Loucy (cell line): ENCODE results near the gene SHROOM3.

Experiments
- H2AFZ ChIP-seq: fragments of 200-600 bp; sonication (generic); 2 replicates; pipeline ENCODE4 v1.6.0; 2016; ENCODE audit warnings: antibody characterized with exemption, mild to moderate bottlenecking, low read length, moderate library complexity
- H3F3A ChIP-seq: fragments of 200-600 bp; 2 replicates; pipeline ENCODE4 v1.6.0; 2016; ENCODE audit warnings: antibody characterized with exemption, low read depth, mild to moderate bottlenecking
- H3K27me3 ChIP-seq: fragments of 200-600 bp; sonication (generic); 2 replicates; pipeline ENCODE4 v1.6.1; 2014; ENCODE audit warnings: low read length, mild to moderate bottlenecking; ENCODE audit not compliant: insufficient read depth, poor library complexity, severe bottlenecking
- H3K36me3 ChIP-seq: fragments of 200-600 bp; sonication (generic); 2 replicates; pipeline ENCODE4 v1.6.1; 2016; ENCODE audit warnings: low read length; ENCODE audit not compliant: insufficient read depth
- H3K4me1 ChIP-seq: fragments of 200-600 bp; sonication (generic); 2 replicates; pipeline ENCODE4 v1.5.1; 2014; ENCODE audit warnings: low read length, mild to moderate bottlenecking; ENCODE audit not compliant: insufficient read depth, poor library complexity, severe bottlenecking
- H3K4me2 ChIP-seq: fragments of 200-600 bp; sonication (generic); 2 replicates; pipeline ENCODE4 v1.6.0; 2014; ENCODE audit warnings: antibody characterized with exemption, low read length, low read depth, mild to moderate bottlenecking; ENCODE audit not compliant: poor library complexity, severe bottlenecking
- H3K4me3 ChIP-seq: fragments of 200-600 bp; sonication (generic); 2 replicates; pipeline ENCODE4 v1.5.1; 2014; ENCODE audit warnings: low read length, mild to moderate bottlenecking, mixed read lengths; ENCODE audit not compliant: poor library complexity, severe bottlenecking
- H3K79me2 ChIP-seq: fragments of 200-600 bp; sonication (generic); 2 replicates; pipeline ENCODE4 v1.6.1; 2014; ENCODE audit warnings: low read length; ENCODE audit not compliant: insufficient read depth
- H3K9ac ChIP-seq: fragments of 200-600 bp; sonication (generic); 2 replicates; pipeline ENCODE4 v1.6.0; 2014; ENCODE audit warnings: mild to moderate bottlenecking, low read depth, low read length, moderate library complexity; ENCODE audit not compliant: poor library complexity, severe bottlenecking
- H3K9me2 ChIP-seq: fragments of 200-600 bp; sonication (generic); replicated peaks from 2 replicates; pipeline ENCODE4 v1.6.1; 2016; ENCODE audit warnings: low read depth, low read length, mixed read lengths
- H3K9me3 ChIP-seq: fragments of 200-600 bp; sonication (generic); 2 replicates; pipeline ENCODE4 v1.6.1; 2014; ENCODE audit warnings: mild to moderate bottlenecking, antibody characterized with exemption, low read length, low read depth; ENCODE audit not compliant: insufficient read depth
- H4K20me1 ChIP-seq: fragments of 200-600 bp; sonication (generic); 2 replicates; pipeline ENCODE4 v1.6.0; 2014; ENCODE audit warnings: antibody characterized with exemption, low read length, mild to moderate bottlenecking; ENCODE audit not compliant: insufficient read depth, poor library complexity, severe bottlenecking
- CTCF ChIP-seq: fragments of 200-600 bp; sonication (generic); conservative IDR thresholded peaks from 2 replicates; pipeline ENCODE4 v1.5.1; 2014; ENCODE audit warnings: mild to moderate bottlenecking, antibody characterized with exemption, low read length
- EZH2phosphoT487 ChIP-seq: fragments of 200-600 bp; IDR thresholded peaks from 2 replicates; pipeline ENCODE4 v1.6.1; 2018; ENCODE audit warnings: antibody characterized with exemption, mild to moderate bottlenecking, moderate library complexity, borderline replicate concordance

Gene SHROOM3

DNA sequence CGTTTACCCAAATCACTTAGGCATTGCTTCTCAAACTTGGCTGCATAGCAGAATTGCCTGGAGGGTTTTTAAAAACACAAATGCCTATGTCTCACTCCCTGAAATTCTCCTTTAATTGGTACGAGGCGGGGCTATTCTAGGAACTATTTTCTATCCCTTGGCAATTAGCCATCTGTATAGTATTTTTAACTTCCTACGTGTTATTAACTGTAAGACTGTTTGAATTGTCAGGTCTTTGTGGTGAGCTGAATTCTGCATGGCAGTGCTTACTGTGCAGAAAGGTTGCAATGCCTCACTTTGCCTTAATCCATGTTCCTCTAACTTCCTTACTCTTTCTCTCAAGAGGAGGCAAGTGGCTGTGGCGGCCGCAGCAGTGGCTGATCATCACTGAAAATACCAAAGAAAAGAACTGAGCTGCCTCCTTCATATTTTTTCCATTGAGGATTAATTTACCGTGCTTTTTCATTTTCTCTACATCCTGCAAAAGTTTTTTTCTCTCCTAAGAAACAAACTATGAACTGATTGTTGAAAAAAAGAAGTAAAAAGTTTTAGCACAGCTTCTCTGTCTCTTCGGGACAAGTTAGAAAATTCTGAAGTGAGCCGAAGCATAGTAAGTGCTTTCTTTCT is at the start of gene SHROOM3:
SHROOM3 (plus strand) TSS at position 329 of the 627 bp plus-strand sequence. CDS start 824 bp downstream, outside the sequence.
- Histone ChIP-seq H4K20me1 (no peaks in the 10 kb centered on the region), H3K9me2 (no peaks in the 10 kb centered on the region), H3K4me3 (no peak within 1 kb of the TSS), H3K79me2 (no peaks in the 10 kb centered on the region), H2AFZ (peak within 1 kb of the TSS; percentile 53), H3K9ac (no peak within 1 kb of the TSS), H3K4me2 (no peak within 1 kb of the TSS), H3F3A (no peaks in the 10 kb centered on the region), H3K36me3 (no peaks in the 10 kb centered on the region), H3K27me3 (no peaks in the 10 kb centered on the region), H3K9me3 (no peaks in the 10 kb centered on the region), H3K4me1 (peaks cover 8% of the 10 kb centered on the region)
- TF ChIP-seq CTCF = no peak
- TF ChIP-seq EZH2phosphoT487 = no peak

- Histone ChIP-seq H3K79me2 (no peaks in the 10 kb centered on the region), H3K4me3 (no peak overlapping the region), H4K20me1 (no peaks in the 10 kb centered on the region), H3K4me2 (peak overlapping the region; percentile 14), H3K9me3 (peaks cover 6% of the 10 kb centered on the region; the same call in 1 of the 2 replicates), H3K27me3 (no peaks in the 10 kb centered on the region), H3K4me1 (no peaks in the 10 kb centered on the region), H3K36me3 (no peaks in the 10 kb centered on the region), H3K9ac (no peak overlapping the region), H2AFZ (peak overlapping the region; percentile 30; the same call in 1 of the 2 replicates), H3F3A (no peaks in the 10 kb centered on the region), H3K9me2 (no peaks in the 10 kb centered on the region)
- no peak for TF ChIP-seq CTCF
- no peak for TF ChIP-seq EZH2phosphoT487
Measured at GRCh38 chr4:76385974-76386373, 49.1 kb upstream of the SHROOM3 start.

- Histone ChIP-seq H3K27me3 (no peaks in the 10 kb centered on the region), H3K9me3 (peaks cover 6% of the 10 kb centered on the region; the same call in 1 of the 2 replicates), H2AFZ (peak overlapping the region; percentile 30; the same call in 1 of the 2 replicates), H3K79me2 (no peaks in the 10 kb centered on the region), H3K4me1 (no peaks in the 10 kb centered on the region), H3K4me2 (peak overlapping the region; percentile 14), H3K9me2 (no peaks in the 10 kb centered on the region), H3K4me3 (no peak overlapping the region), H3F3A (no peaks in the 10 kb centered on the region), H4K20me1 (no peaks in the 10 kb centered on the region), H3K36me3 (no peaks in the 10 kb centered on the region), H3K9ac (no peak overlapping the region)
- TF ChIP-seq CTCF = no peak
- no peak for TF ChIP-seq EZH2phosphoT487
Measured at GRCh38 chr4:76386566-76387305, 48.3 kb upstream of the SHROOM3 start.
